Hepatocyte (in vitro differentiated cells): ENCODE measurements around the gene APOO. TPM values are rescaled to one million over a fixed set of nuclear protein-coding genes. Genes with fewer than 3 reads are reported as not detected.
A peak's percentile ranks its signal among the peaks of the same experiment; 100 is the strongest.

Experiments
- DNase-seq: peaks from one replicate; pipeline ENCODE4 v3.0.0-alpha.2; 2016; ENCODE audit warnings: low spot score
- H2AFZ ChIP-seq: fragments of 200-600 bp; sonication (generic); 2 replicates; pipeline ENCODE4 v1.6.0; 2016; ENCODE audit warnings: antibody characterized with exemption, mild to moderate bottlenecking
- H3K27ac ChIP-seq: fragments of 200-600 bp; sonication (generic); 2 replicates; pipeline ENCODE4 v1.5.1; 2016; ENCODE audit warnings: mild to moderate bottlenecking
- H3K27me3 ChIP-seq: fragments of 200-600 bp; sonication (generic); 2 replicates; pipeline ENCODE4 v1.6.1; 2016
- H3K36me3 ChIP-seq: fragments of 200-600 bp; sonication (generic); replicated peaks from 2 replicates; pipeline ENCODE4 v1.5.1; 2016; ENCODE audit warnings: low read depth; ENCODE audit not compliant: insufficient read depth
- H3K4me1 ChIP-seq: fragments of 200-600 bp; sonication (generic); 2 replicates; pipeline ENCODE4 v1.5.1; 2016; ENCODE audit warnings: mild to moderate bottlenecking, moderate library complexity; ENCODE audit not compliant: insufficient read depth
- H3K4me2 ChIP-seq: fragments of 200-600 bp; sonication (generic); 2 replicates; pipeline ENCODE4 v1.6.0; 2016
- H3K4me3 ChIP-seq: fragments of 200-600 bp; sonication (generic); 2 replicates; pipeline ENCODE4 v1.5.1; 2016; ENCODE audit warnings: mild to moderate bottlenecking
- H3K79me2 ChIP-seq: fragments of 200-600 bp; sonication (generic); 2 replicates; pipeline ENCODE4 v1.6.0; 2017; ENCODE audit warnings: mild to moderate bottlenecking
- H3K9me2 ChIP-seq: fragments of 200-600 bp; sonication (generic); replicated peaks from 2 replicates; pipeline ENCODE4 v1.6.0; 2017; ENCODE audit warnings: mild to moderate bottlenecking; ENCODE audit not compliant: insufficient read depth
- H3K9me3 ChIP-seq: fragments of 200-600 bp; sonication (generic); 2 replicates; pipeline ENCODE4 v1.5.1; 2016; ENCODE audit warnings: low read depth, mild to moderate bottlenecking
- H4K20me1 ChIP-seq: fragments of 200-600 bp; sonication (generic); 2 replicates; pipeline ENCODE4 v1.6.0; 2016; ENCODE audit warnings: mild to moderate bottlenecking; ENCODE audit not compliant: insufficient read depth, poor library complexity, severe bottlenecking
- CTCF ChIP-seq: fragments of 200-600 bp; sonication (generic); IDR thresholded peaks from 2 replicates; pipeline ENCODE4 v1.5.1; 2016; ENCODE audit warnings: antibody characterized with exemption, mild to moderate bottlenecking; ENCODE audit not compliant: poor library complexity
- EZH2 ChIP-seq: fragments of 200-600 bp; sonication (generic); IDR thresholded peaks from 2 replicates; pipeline ENCODE4 v1.6.1; 2016; ENCODE audit warnings: antibody characterized with exemption, mild to moderate bottlenecking, borderline replicate concordance
- EZH2phosphoT487 ChIP-seq: fragments of 200-600 bp; sonication (generic); IDR thresholded peaks from one replicate; pipeline ENCODE4 v1.6.1; 2018; ENCODE audit warnings: antibody characterized with exemption, mild to moderate bottlenecking, low read depth, moderate library complexity; ENCODE audit not compliant: unreplicated experiment, severe bottlenecking
- WGBS: methylation state at CpG from one replicate; pipeline ENCODE4 v1.1.6; 2016; ENCODE audit warnings: low lambda C conversion rate; ENCODE audit errors: missing lambda C conversion rate; 5-methylcytosine and 5-hydroxymethylcytosine counted together
- polyA plus RNA-seq: library from polyadenylated mRNA; unstranded; fragments of >200 nt; fragmentation: Nextera tagmentation; extraction: Ambion mirVana; gene quantifications from 2 replicates; pipeline ENCODE4 v1.2.1, GENCODE V29; 2016
- total RNA-seq: library from RNA; depleted of rRNA; stranded (reverse); fragments of >200 nt; gene quantifications from 2 replicates; pipeline ENCODE4 v1.2.3, GENCODE V29; 2014

Gene APOO
- total and polyA plus RNA-seq, 2 experiments from 2014 or later, result 27.0 to 45.1 TPM

- H3K9me2 ChIP-seq, result no peaks in the 10 kb centered on the region
- H4K20me1 ChIP-seq, result no peaks in the 10 kb centered on the region
- H3K79me2 ChIP-seq, result no peaks in the 10 kb centered on the region
- peak overlapping the region; percentile 40 for H2AFZ ChIP-seq
- H3K4me1 ChIP-seq, result peaks cover 12% of the 10 kb centered on the region
- DNase-seq, result peak; percentile 76
- no peak overlapping the region for H3K4me3 ChIP-seq
- H3K36me3 ChIP-seq, result no peaks in the 10 kb centered on the region
- no peak overlapping the region for H3K4me2 ChIP-seq
- peak overlapping the region; percentile 95 for H3K27ac ChIP-seq
- WGBS, result 44% methylated on average over 3 of the region's 3 CpGs
- TF ChIP-seq EZH2phosphoT487 (no peak), CTCF (no peak), EZH2 (no peak)
- H3K27me3 ChIP-seq, result no peaks in the 10 kb centered on the region
- H3K9me3 ChIP-seq, result no peaks in the 10 kb centered on the region
These were observed 85.3 kb downstream of the APOO start for GRCh38 chrX:23822397-23822796.

- Histone ChIP-seq H3K4me2 (no peak overlapping the region), H3K36me3 (no peaks in the 10 kb centered on the region), H3K9me2 (no peaks in the 10 kb centered on the region), H4K20me1 (no peaks in the 10 kb centered on the region), H3K9me3 (no peaks in the 10 kb centered on the region), H2AFZ (peak overlapping the region; percentile 11), H3K27ac (peak overlapping the region; percentile 95), H3K79me2 (no peaks in the 10 kb centered on the region), H3K4me3 (no peak overlapping the region), H3K27me3 (no peaks in the 10 kb centered on the region), H3K4me1 (peaks cover 12% of the 10 kb centered on the region)
- WGBS, result 85% methylated on average over 2 of the region's 2 CpGs
- no peak for DNase-seq
- TF ChIP-seq CTCF, result no peak
- no peak for TF ChIP-seq EZH2phosphoT487
- no peak for TF ChIP-seq EZH2
These were observed 85.9 kb downstream of the APOO start for GRCh38 chrX:23821847-23822246.

- Histone ChIP-seq H3K9me3 (no peaks in the 10 kb centered on the region), H3K79me2 (no peaks in the 10 kb centered on the region), H3K36me3 (no peaks in the 10 kb centered on the region), H3K27ac (peak overlapping the region; percentile 95), H4K20me1 (no peaks in the 10 kb centered on the region), H3K9me2 (no peaks in the 10 kb centered on the region), H2AFZ (no peak overlapping the region), H3K27me3 (no peaks in the 10 kb centered on the region), H3K4me3 (no peak overlapping the region), H3K4me1 (peaks cover 12% of the 10 kb centered on the region), H3K4me2 (no peak overlapping the region)
- WGBS, result 90% methylated on average over 6 of the region's 6 CpGs
- TF ChIP-seq EZH2phosphoT487, result no peak
- TF ChIP-seq CTCF, result no peak
- TF ChIP-seq EZH2, result no peak
- DNase-seq, result no peak
These were observed 87.4 kb downstream of the APOO start for GRCh38 chrX:23820235-23820782.
